IPS-20b (cell line): ENCODE data around the gene ADGRD1.

Experiments
- H3K27ac ChIP-seq: one replicate; pipeline ENCODE4 v1.5.1; 2013; ENCODE audit warnings: low read length
- H3K27me3 ChIP-seq: 2 replicates; pipeline ENCODE4 v1.6.1; 2013; ENCODE audit warnings: mild to moderate bottlenecking, low read length, inconsistent platforms; ENCODE audit not compliant: insufficient read depth
- H3K36me3 ChIP-seq: 2 replicates; pipeline ENCODE4 v1.6.1; 2013; ENCODE audit warnings: low read depth, mild to moderate bottlenecking, inconsistent platforms, low read length, moderate library complexity; ENCODE audit not compliant: insufficient read depth
- H3K4me1 ChIP-seq: 2 replicates; pipeline ENCODE4 v1.6.1; 2013; ENCODE audit warnings: mild to moderate bottlenecking, control low read depth, inconsistent platforms, low read length, moderate library complexity; ENCODE audit not compliant: insufficient read depth
- H3K4me3 ChIP-seq: 2 replicates; pipeline ENCODE4 v1.5.1; 2013; ENCODE audit warnings: mild to moderate bottlenecking, low read length, inconsistent platforms
- H3K9ac ChIP-seq: 2 replicates; pipeline ENCODE4 v1.6.1; 2013; ENCODE audit warnings: low read depth, mild to moderate bottlenecking, inconsistent platforms, low read length, moderate library complexity
- H3K9me3 ChIP-seq: 2 replicates; pipeline ENCODE4 v1.6.1; 2013; ENCODE audit warnings: mild to moderate bottlenecking, low read depth, low read length, inconsistent platforms; ENCODE audit not compliant: insufficient read depth

The ADGRD1 gene

GRCh38 chr12:131167334-131167733, 213.6 kb downstream of the ADGRD1 start:
- H3K9me3 ChIP-seq: no peaks in the 10 kb centered on the region
- H3K4me1 ChIP-seq: no peaks in the 10 kb centered on the region
- no peak overlapping the region for H3K4me3 ChIP-seq
- H3K36me3 ChIP-seq: no peaks in the 10 kb centered on the region
- no peak overlapping the region for H3K9ac ChIP-seq
- H3K27me3 ChIP-seq: no peaks in the 10 kb centered on the region
- no peak overlapping the region for H3K27ac ChIP-seq

GRCh38 chr12:131171029-131171428, 217.3 kb downstream of the ADGRD1 start:
- Histone ChIP-seq H3K4me1 (no peaks in the 10 kb centered on the region), H3K36me3 (no peaks in the 10 kb centered on the region), H3K9ac (no peak overlapping the region), H3K27me3 (no peaks in the 10 kb centered on the region), H3K9me3 (no peaks in the 10 kb centered on the region), H3K27ac (no peak overlapping the region), H3K4me3 (no peak overlapping the region)

- no peaks in the 10 kb centered on the region for H3K4me1 ChIP-seq
Observed at GRCh38 chr12:131174901-131175300, 221.2 kb downstream of the ADGRD1 start.

GRCh38 chr12:131176266-131176665, 222.6 kb downstream of the ADGRD1 start:
- Histone ChIP-seq H3K4me3 (no peak overlapping the region), H3K4me1 (no peaks in the 10 kb centered on the region), H3K9me3 (no peaks in the 10 kb centered on the region), H3K27me3 (no peaks in the 10 kb centered on the region), H3K27ac (no peak overlapping the region), H3K9ac (no peak overlapping the region), H3K36me3 (no peaks in the 10 kb centered on the region)

More at GRCh38 chr12:131174901-131175300, 221.2 kb downstream of the ADGRD1 start:
- Histone ChIP-seq H3K9ac (no peak overlapping the region), H3K4me3 (no peak overlapping the region), H3K27ac (no peak overlapping the region), H3K36me3 (no peaks in the 10 kb centered on the region), H3K27me3 (no peaks in the 10 kb centered on the region), H3K9me3 (no peaks in the 10 kb centered on the region)

GRCh38 chr12:131176926-131177325, 223.2 kb downstream of the ADGRD1 start:
- H3K27ac ChIP-seq: no peak overlapping the region
- H3K4me3 ChIP-seq: no peak overlapping the region
- no peaks in the 10 kb centered on the region for H3K36me3 ChIP-seq
- no peaks in the 10 kb centered on the region for H3K4me1 ChIP-seq
- no peaks in the 10 kb centered on the region for H3K9me3 ChIP-seq
- no peaks in the 10 kb centered on the region for H3K27me3 ChIP-seq
- no peak overlapping the region for H3K9ac ChIP-seq

GRCh38 chr12:131177599-131177998, 223.9 kb downstream of the ADGRD1 start:
- H3K9me3 ChIP-seq: no peaks in the 10 kb centered on the region
- H3K36me3 ChIP-seq: no peaks in the 10 kb centered on the region

GRCh38 chr12:131187602-131188001, 233.9 kb downstream of the ADGRD1 start:
- peaks cover 14% of the 10 kb centered on the region; the same call in 1 of the 2 replicates for H3K9me3 ChIP-seq
- no peak overlapping the region for H3K27ac ChIP-seq
- H3K27me3 ChIP-seq: no peaks in the 10 kb centered on the region; the same call in 1 of the 2 replicates
- no peaks in the 10 kb centered on the region for H3K4me1 ChIP-seq
- no peaks in the 10 kb centered on the region for H3K36me3 ChIP-seq
- H3K4me3 ChIP-seq: no peak overlapping the region
- H3K9ac ChIP-seq: no peak overlapping the region

More at GRCh38 chr12:131177599-131177998, 223.9 kb downstream of the ADGRD1 start:
- H3K27ac ChIP-seq: no peak overlapping the region
- H3K4me3 ChIP-seq: no peak overlapping the region
- no peaks in the 10 kb centered on the region for H3K27me3 ChIP-seq
- H3K4me1 ChIP-seq: no peaks in the 10 kb centered on the region
- H3K9ac ChIP-seq: no peak overlapping the region

GRCh38 chr12:131188131-131189050, 234.7 kb downstream of the ADGRD1 start:
- H3K4me3 ChIP-seq: no peak overlapping the region
- H3K27me3 ChIP-seq: no peaks in the 10 kb centered on the region; the same call in 1 of the 2 replicates
- no peaks in the 10 kb centered on the region for H3K36me3 ChIP-seq
- H3K9me3 ChIP-seq: peaks cover 12% of the 10 kb centered on the region; the same call in 1 of the 2 replicates
- no peak overlapping the region for H3K9ac ChIP-seq
- H3K27ac ChIP-seq: no peak overlapping the region
- no peaks in the 10 kb centered on the region for H3K4me1 ChIP-seq

- Histone ChIP-seq H3K4me3 (no peak overlapping the region), H3K9ac (no peak overlapping the region), H3K27me3 (no peaks in the 10 kb centered on the region; the same call in 1 of the 2 replicates), H3K9me3 (peaks cover 6% of the 10 kb centered on the region; the same call in 1 of the 2 replicates), H3K36me3 (no peaks in the 10 kb centered on the region), H3K4me1 (no peaks in the 10 kb centered on the region), H3K27ac (no peak overlapping the region)
Observed at GRCh38 chr12:131189781-131190180, 236.1 kb downstream of the ADGRD1 start.

GRCh38 chr12:131190965-131191364, 237.3 kb downstream of the ADGRD1 start:
- H3K27ac ChIP-seq: no peak overlapping the region
- H3K27me3 ChIP-seq: no peaks in the 10 kb centered on the region; the same call in 1 of the 2 replicates
- H3K9ac ChIP-seq: no peak overlapping the region
- H3K4me3 ChIP-seq: no peak overlapping the region
- H3K36me3 ChIP-seq: no peaks in the 10 kb centered on the region
- no peaks in the 10 kb centered on the region for H3K4me1 ChIP-seq
- no peaks in the 10 kb centered on the region for H3K9me3 ChIP-seq
